Fibroblast of lung (primary cell): ENCODE data around the gene INTS4.
"Not testable (repeated sequence)": the region's sequence is repeated elsewhere in the genome, so short reads cannot be mapped to it uniquely, and the experiment has no call there.

ENCODE experiments used
- CTCF ChIP-seq, 2 donors: IDR thresholded peaks in 1 of 2; conservative IDR thresholded peaks in 1 of 2; 1 replicate in 1 of 2; 2 replicates in 1 of 2; pipeline ENCODE4 v1.5.1; 2011 to 2012; ENCODE audit warnings: low read length in 2 of 2, control low read depth in 1 of 2, inconsistent platforms in 1 of 2, low read depth in 1 of 2, mild to moderate bottlenecking in 1 of 2
- EZH2 ChIP-seq: IDR thresholded peaks from 2 replicates; pipeline ENCODE4 v1.5.1; 2012; ENCODE audit warnings: low read length, control low read depth, mild to moderate bottlenecking; ENCODE audit errors: missing control alignments

- TF ChIP-seq CTCF (conservative IDR thresholded peaks at IDR 0.05 in 1 of 2, IDR thresholded peaks at IDR 0.05 in 1 of 2; ENCODE audit: low read depth in 1 of 2, low read length in 2 of 2); EZH2: not testable (repeated sequence)
Measured at GRCh38 chr11:78014937-78015520, 20.6 kb upstream of the INTS4 start.
